Smooth muscle cell (in vitro differentiated cells): Measurements from ENCODE around the gene MAPK13. TPM values are rescaled to one million over a fixed set of nuclear protein-coding genes. Genes with fewer than 3 reads are reported as not detected.

Experiments used
- DNase-seq: peaks from one replicate; lab custom pipeline; 2025; ENCODE audit not compliant: unreplicated experiment; lab: John Stamatoyannopoulos, UW
- H2AFZ ChIP-seq: fragments of 200-600 bp; sonication (generic); 2 replicates; pipeline ENCODE4 v1.6.0; 2016; ENCODE audit warnings: antibody characterized with exemption, low read depth, mild to moderate bottlenecking
- H3F3A ChIP-seq: fragments of 200-600 bp; sonication (generic); 2 replicates; pipeline ENCODE4 v1.6.0; 2017; ENCODE audit warnings: antibody characterized with exemption, low read depth
- H3K27ac ChIP-seq: fragments of 200-600 bp; sonication (generic); 2 replicates; pipeline ENCODE4 v1.5.1; 2016; ENCODE audit warnings: low read depth, mild to moderate bottlenecking
- H3K27me3 ChIP-seq: fragments of 200-600 bp; sonication (generic); 2 replicates; pipeline ENCODE4 v1.6.1; 2016; ENCODE audit warnings: low read depth, mild to moderate bottlenecking
- H3K36me3 ChIP-seq: fragments of 200-600 bp; sonication (generic); 2 replicates; pipeline ENCODE4 v1.5.1; 2016; ENCODE audit warnings: low read depth
- H3K4me1 ChIP-seq: fragments of 200-600 bp; sonication (generic); 2 replicates; pipeline ENCODE4 v1.5.1; 2016; ENCODE audit warnings: low read depth
- H3K4me2 ChIP-seq: fragments of 200-600 bp; sonication (generic); 2 replicates; pipeline ENCODE4 v1.6.0; 2016; ENCODE audit warnings: mild to moderate bottlenecking
- H3K4me3 ChIP-seq: fragments of 200-600 bp; sonication (generic); 2 replicates; pipeline ENCODE4 v1.5.1; 2016; ENCODE audit warnings: mild to moderate bottlenecking
- H3K79me2 ChIP-seq: fragments of 200-600 bp; sonication (generic); 2 replicates; pipeline ENCODE4 v1.6.0; 2016; ENCODE audit warnings: low read depth, mild to moderate bottlenecking
- H3K9ac ChIP-seq: fragments of 200-600 bp; sonication (generic); 2 replicates; pipeline ENCODE4 v1.6.0; 2016; ENCODE audit warnings: low read depth
- H3K9me3 ChIP-seq: fragments of 200-600 bp; sonication (generic); replicated peaks from 2 replicates; pipeline ENCODE4 v1.5.1; 2016; ENCODE audit warnings: low read depth
- H4K20me1 ChIP-seq: fragments of 200-600 bp; sonication (generic); 2 replicates; pipeline ENCODE4 v1.6.0; 2016; ENCODE audit warnings: low read depth
- CTCF ChIP-seq: fragments of 200-600 bp; sonication (generic); IDR thresholded peaks from 2 replicates; pipeline ENCODE4 v1.5.1; 2017; ENCODE audit warnings: borderline replicate concordance, mild to moderate bottlenecking, antibody characterized with exemption; ENCODE audit not compliant: insufficient read depth, poor library complexity, severe bottlenecking
- WGBS: methylation state at CpG from one replicate; pipeline ENCODE4 v1.1.7; 2016; ENCODE audit warnings: low lambda C conversion rate; 5-methylcytosine and 5-hydroxymethylcytosine counted together
- polyA plus RNA-seq: library from polyadenylated mRNA; unstranded; fragments of >200 nt; fragmentation: Nextera tagmentation; extraction: Ambion mirVana; gene quantifications from 2 replicates; pipeline ENCODE4 v1.2.1, GENCODE V29; 2016
- total RNA-seq: library from RNA; depleted of rRNA; stranded (reverse); fragments of >200 nt; gene quantifications from 2 replicates; pipeline ENCODE4 v1.2.3, GENCODE V29; 2014

MAPK13 gene
- total and polyA plus RNA-seq, 2 experiments from 2014 or later = 8.4 to 11.3 TPM

GRCh38 chr6:36126121-36126520 is 4.2 kb upstream of the MAPK13 start:
- no peaks in the 10 kb centered on the region for H3K27me3 ChIP-seq
- no peak overlapping the region for H3K27ac ChIP-seq
- no peak overlapping the region for H3K4me2 ChIP-seq
- H3K9ac ChIP-seq = no peak overlapping the region
- WGBS = 92% methylated on average over 1 of the region's 2 CpGs
- H2AFZ ChIP-seq = no peak overlapping the region
- TF ChIP-seq CTCF = no peak
- no peak overlapping the region for H3K4me3 ChIP-seq
- no peaks in the 10 kb centered on the region for H3K9me3 ChIP-seq
- H4K20me1 ChIP-seq = no peaks in the 10 kb centered on the region
- no peaks in the 10 kb centered on the region for H3K79me2 ChIP-seq
- H3K4me1 ChIP-seq = peaks cover 7% of the 10 kb centered on the region
- H3K36me3 ChIP-seq = no peaks in the 10 kb centered on the region
- H3F3A ChIP-seq = peaks cover 12% of the 10 kb centered on the region
- no peak for DNase-seq

GRCh38 chr6:36126553-36127458 is 3.5 kb upstream of the MAPK13 start:
- Histone ChIP-seq H3K4me3 (no peak overlapping the region), H3K27me3 (no peaks in the 10 kb centered on the region), H3K4me2 (peak overlapping the region; percentile 20), H3F3A (peaks cover 17% of the 10 kb centered on the region), H3K36me3 (no peaks in the 10 kb centered on the region), H3K79me2 (no peaks in the 10 kb centered on the region), H3K4me1 (peaks cover 12% of the 10 kb centered on the region), H3K27ac (peak overlapping the region; percentile 26), H4K20me1 (no peaks in the 10 kb centered on the region), H2AFZ (no peak overlapping the region), H3K9ac (no peak overlapping the region), H3K9me3 (no peaks in the 10 kb centered on the region)
- no peak for TF ChIP-seq CTCF
- 74% methylated on average over 10 of the region's 10 CpGs for WGBS
- no peak for DNase-seq

- peaks cover 12% of the 10 kb centered on the region for H3K4me1 ChIP-seq
- DNase-seq = no peak
- no peaks in the 10 kb centered on the region for H4K20me1 ChIP-seq
- H3K27ac ChIP-seq = peak overlapping the region; percentile 37
- no peaks in the 10 kb centered on the region for H3K36me3 ChIP-seq
- H3K79me2 ChIP-seq = no peaks in the 10 kb centered on the region
- no peaks in the 10 kb centered on the region for H3K27me3 ChIP-seq
- H2AFZ ChIP-seq = no peak overlapping the region
- H3K4me3 ChIP-seq = no peak overlapping the region
- no peaks in the 10 kb centered on the region for H3K9me3 ChIP-seq
- peak overlapping the region; percentile 20 for H3K4me2 ChIP-seq
- no peak overlapping the region for H3K9ac ChIP-seq
- 62% methylated on average over 7 of the region's 8 CpGs for WGBS
- no peak for TF ChIP-seq CTCF
- H3F3A ChIP-seq = peaks cover 12% of the 10 kb centered on the region
Measured at GRCh38 chr6:36127462-36128016, 2.8 kb upstream of the MAPK13 start.
